Fibroblast of gingiva (primary cell): ENCODE measurements around the gene ATXN7.

ENCODE experiments used
- DNase-seq: peaks from one replicate; pipeline ENCODE4 v3.0.0-alpha.2; 2011; ENCODE audit warnings: low read depth

ATXN7 gene, protein sequence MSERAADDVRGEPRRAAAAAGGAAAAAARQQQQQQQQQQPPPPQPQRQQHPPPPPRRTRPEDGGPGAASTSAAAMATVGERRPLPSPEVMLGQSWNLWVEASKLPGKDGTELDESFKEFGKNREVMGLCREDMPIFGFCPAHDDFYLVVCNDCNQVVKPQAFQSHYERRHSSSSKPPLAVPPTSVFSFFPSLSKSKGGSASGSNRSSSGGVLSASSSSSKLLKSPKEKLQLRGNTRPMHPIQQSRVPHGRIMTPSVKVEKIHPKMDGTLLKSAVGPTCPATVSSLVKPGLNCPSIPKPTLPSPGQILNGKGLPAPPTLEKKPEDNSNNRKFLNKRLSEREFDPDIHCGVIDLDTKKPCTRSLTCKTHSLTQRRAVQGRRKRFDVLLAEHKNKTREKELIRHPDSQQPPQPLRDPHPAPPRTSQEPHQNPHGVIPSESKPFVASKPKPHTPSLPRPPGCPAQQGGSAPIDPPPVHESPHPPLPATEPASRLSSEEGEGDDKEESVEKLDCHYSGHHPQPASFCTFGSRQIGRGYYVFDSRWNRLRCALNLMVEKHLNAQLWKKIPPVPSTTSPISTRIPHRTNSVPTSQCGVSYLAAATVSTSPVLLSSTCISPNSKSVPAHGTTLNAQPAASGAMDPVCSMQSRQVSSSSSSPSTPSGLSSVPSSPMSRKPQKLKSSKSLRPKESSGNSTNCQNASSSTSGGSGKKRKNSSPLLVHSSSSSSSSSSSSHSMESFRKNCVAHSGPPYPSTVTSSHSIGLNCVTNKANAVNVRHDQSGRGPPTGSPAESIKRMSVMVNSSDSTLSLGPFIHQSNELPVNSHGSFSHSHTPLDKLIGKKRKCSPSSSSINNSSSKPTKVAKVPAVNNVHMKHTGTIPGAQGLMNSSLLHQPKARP

DNA sequence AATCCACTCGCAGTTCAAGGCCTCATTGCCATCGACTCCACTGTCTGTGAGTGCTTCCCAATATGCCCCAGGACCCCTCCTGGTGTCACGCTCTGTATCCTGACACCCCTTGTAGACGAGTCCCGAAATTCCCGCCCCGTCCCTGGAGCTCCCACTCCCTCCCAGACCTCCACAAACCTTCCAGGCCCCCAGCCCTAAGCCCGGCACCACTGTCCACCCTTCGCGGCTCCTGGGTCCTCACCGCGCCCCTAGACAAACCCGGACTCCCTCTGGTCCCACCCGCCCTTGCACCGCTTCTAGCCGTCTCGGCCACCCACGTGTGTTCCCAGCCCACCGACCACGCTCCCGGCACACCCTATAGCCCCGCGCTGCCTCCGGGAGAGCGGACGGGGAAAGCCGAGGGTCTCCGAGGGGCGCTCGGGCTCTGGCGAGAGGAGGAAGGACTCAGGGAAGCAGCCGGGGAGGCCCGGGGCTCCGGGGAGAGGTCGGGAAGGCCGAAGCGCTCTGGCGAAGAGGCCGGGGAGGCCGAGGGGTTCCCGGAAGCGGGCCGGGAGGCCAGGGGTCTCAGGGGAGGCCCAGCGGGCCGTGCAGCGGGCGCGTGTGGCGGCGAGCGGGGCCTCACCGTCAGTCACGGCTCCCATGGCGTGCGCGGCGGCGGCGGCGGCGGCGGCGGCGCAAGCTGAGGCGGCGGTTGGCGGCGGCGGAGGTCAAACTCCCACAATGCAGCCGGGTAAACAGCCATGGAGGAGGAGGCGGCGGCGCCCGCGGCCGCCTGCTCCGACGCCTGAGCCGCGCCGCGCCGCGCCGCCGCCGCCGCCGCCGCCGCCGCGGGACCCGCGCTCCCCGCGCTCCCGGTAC is at the start of gene ATXN7, which contains the start of gene THOC7:
Gene ATXN7 (plus strand): TSS at position 718 of the 858 bp plus-strand sequence. CDS start 48,732 bp downstream, outside the sequence.
Gene THOC7 (minus strand): TSS at position 656 of the 858 bp plus-strand sequence. CDS start 15 bp downstream, at position 641.
- DNase-seq: peak; percentile 61

DNA sequence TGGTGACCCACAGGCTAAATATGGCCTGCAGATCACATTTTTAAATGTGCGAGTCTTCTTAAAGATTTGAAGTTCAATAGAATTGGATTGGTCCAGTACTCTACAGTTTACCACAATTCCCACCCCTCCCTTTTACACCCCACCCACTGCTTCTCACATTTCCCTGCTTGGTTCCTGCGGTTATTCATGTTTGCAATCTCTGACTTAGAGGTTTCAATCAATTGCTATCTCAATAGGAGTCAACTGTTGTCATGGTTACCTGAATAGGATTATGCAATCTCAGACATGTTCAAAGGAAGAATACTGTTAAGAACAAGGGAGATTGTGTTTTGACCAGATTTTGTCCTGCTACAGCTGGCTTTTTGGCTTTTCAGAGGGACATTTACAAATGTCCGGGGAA is 49.4 kb upstream of the ATXN7 start:
- DNase-seq: no peak

DNA sequence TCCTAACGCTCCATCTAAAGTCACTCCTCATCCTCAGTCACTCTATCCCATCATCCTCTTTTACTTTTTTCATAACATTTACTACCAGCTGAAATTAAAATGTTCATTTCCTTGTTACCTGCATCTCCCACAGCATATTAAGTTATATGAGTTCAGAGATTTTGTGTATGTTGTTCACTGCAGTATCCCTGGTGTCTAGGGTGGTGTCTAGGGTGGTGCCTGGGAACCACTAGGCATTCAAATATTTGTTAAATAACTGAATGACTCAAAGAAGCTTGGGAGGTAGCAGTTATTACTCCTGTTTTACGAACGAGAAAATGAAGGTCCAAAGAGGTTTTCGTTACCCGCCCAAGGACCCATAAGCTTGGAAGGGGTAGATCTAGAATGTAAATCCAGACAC is 46.4 kb upstream of the ATXN7 start:
- DNase-seq: no peak

DNA sequence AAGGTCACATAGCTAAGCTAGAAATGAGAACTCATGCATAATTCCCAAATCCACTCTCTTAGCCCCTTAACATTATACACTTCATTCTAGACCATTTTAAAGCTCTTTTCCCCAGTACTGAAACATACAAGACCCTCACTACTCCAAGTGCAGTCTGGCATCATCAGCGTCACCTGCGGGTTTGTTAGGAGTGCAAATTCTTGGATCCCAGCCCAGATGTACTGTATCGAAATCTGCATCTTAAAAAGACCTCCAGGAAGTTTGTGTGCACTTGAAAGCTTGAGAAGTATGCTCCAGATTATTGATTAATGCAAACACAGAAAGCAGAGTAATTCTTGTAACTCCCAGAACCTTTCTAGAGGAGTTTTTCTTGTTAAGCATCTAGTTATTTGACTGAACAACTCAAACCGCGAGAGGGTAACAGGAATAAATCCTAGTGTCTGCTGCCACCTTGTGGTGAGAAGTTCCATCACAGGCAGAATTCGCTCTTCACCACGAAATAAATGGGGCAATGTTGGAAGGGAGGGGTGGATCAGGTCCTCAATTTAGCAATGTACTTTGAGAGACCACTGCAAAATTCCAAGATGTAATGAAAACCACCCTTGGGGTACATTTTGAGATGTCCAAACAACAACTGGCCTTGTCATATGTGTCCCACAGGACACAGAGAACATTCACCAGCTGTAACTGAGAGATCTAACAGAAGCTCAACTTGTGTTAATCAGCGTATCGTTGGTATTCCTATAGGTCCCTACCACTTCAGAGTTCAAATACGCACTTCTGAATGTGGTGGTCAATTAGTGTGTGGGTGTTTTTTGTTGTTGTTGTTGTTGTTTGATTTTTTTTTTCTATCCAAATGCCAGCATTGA is 45.2 kb upstream of the ATXN7 start:
- DNase-seq: peak; percentile 45

DNA sequence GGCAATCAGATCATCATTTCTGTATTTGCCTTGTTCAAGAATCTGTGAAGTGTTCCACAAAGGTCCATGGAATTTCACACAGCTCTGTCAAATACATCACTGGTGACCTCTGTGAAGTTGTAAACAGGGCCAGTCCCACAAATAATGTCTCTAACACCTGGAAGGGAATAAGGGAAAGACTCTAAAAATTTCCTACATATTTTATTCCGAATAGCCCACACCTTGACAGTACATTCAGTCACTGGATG is 44.6 kb upstream of the ATXN7 start, which contains the start of gene C3orf49:
Gene C3orf49 (plus strand): TSS at position 149 of the 248 bp plus-strand sequence. CDS start 173 bp downstream, outside the sequence.
- DNase-seq: no peak

DNA sequence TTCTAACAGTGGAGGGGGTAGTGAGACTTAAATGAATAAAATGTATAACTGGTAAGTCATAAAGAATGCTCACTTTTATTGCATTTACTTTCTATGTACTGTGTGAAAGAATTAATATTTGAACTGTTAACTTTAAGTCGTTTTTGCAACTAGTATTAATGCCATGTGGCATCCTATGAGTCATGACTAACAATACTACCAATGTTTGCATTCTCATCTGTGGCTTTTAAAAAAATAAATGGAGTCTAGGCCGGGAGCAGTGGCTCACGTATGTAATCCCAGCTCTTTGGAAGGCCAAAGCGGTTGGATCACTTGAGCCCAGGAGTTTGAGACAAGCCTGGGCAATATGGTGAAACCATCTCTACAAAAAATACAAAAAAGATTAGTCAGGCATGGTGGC is 39.4 kb upstream of the ATXN7 start:
- DNase-seq: peak; percentile 78

DNA sequence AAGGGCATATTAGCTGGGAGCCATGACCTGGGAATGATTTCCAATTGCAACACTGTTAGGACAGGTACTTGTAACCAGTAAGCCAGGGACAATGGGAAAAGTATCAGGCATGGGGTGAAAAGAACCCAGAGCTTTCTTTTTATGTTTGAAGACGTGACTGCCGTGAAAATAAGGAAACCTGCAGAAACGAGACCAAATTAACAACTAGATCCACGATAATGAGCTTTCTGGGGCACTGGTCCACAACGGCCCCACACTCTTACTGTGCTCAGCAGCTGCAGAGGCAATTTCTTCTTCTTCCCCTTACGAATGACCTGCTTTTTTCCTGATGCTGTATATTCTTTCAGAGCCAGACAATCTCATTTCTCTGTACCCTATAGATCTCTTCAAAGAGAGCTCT is 33.1 kb upstream of the ATXN7 start:
- DNase-seq: no peak

DNA sequence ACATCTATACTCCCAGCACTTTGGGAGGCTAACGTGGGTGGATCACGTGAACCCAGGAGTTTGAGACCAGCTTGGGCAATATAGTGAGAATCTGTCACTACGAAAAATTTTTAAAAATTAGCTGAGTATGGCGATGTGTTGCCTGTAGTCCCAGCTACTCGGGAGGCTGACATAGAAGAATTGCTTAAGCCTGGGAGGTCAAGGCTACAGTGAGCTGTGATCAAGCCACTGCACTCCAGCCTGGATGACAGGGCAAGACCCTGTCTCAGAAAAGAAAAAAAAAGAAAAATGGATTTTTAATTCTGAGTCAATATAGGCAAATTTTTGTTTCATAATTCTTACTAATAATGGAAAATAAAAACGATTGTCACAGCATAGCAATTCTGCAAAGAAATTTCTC is 31.3 kb upstream of the ATXN7 start:
- DNase-seq: no peak

DNA sequence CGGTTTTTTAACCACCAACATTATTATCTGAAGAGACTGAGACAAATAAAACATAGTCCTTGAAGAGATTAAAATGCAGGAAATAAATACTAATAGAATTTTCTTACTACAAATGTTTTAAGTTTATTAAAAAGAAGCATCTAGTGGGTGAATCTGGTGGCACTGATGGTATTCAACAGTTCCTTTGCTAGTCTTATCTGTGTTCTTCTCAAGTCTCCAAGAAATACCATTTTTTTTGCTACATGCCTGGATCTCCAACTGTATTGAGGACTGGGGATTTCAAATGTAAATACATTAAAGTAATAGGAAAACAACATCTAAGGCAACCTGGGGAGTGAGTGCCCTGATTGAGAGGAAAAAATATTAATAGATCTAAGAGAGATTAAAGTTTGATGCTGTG is 22.0 kb upstream of the ATXN7 start:
- DNase-seq: no peak

DNA sequence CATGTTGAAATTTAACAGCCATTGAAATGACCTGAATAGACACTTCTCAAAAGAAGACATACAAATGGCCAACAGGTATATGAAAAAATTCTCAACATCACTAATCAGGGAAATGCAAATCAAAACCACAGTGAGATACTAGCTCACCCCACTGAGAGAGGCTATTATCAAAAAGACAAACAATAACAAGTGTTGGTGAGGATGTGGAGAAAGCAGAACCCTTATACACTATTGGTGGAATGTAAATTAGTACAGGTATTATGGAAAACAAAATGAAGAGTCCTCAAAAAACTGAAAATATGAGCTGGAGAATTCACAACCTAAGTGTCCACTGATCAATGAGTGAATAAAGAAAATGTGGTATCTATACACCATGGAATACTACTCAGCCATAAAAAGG is 21.5 kb upstream of the ATXN7 start:
- no peak for DNase-seq

DNA sequence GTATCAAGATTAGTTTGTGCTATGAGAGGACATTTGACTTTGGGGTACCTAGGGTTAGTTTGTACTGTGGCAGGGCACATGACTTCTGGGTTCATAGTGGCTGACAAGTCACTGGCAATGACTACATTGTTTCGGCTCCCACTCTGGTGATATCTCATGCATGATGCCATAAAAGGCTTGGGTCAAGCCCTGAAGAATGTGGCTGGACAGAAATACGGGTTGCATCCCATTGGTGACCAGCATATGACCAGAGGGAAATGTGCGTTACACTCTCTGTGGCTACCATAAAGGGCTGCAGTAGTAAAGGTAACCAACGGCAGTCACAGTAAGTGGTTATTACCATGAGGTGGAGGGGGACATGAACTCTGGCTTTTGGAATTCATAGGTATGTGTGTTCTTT is 18.5 kb upstream of the ATXN7 start:
- DNase-seq: no peak

DNA sequence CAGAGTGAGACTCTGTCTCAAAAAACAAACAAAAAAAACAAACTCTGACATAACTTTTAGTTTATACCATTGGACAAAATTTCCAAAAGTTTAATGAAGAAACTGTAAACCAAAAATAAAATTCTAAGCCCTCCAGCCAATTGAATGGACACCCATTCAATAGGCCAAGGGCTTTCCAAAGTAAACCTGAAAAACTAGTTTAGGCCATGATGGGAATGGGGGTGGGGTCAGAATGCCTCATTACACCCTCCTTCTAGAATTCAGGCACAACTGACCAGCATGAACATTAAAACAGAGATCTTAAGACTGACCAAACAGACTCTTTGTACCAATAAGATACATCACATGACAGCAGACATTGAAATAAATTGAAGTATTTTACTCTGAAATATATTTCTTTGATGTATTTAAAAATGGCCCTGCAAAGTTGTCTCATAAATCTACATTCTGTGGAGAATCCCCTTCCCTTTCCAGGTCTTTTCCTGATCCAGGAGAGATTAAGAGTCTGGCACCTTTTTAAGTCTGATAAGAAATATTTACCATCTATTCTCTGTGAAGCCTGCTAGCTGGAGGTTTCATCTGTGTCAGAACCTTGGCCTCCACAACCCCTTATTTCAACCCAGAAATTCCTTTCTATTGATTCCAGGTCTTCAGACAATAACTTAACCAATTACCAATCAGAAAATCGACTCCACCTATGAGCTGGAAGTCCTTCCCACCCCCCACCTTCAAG is 15.8 kb upstream of the ATXN7 start:
- DNase-seq: no peak

DNA sequence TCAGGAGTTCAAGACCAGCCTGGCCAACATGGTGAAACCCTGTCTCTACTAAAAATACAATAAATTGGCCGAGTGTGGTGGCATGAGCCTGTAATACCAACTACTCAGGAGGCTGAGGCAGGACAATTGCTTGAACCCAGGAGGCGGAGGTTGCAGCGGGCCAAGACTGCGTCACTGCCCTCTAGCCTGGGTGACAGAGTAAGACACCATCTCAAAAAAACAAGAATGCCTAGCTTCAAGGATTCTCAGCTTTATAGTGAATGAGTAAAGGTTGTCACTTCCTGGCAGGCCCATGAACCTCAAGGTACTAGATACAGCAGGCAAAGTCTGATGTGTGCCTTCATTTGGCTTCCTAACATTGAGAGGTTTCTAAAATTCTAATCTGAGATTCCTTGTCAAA is 14.5 kb upstream of the ATXN7 start:
- no peak for DNase-seq

DNA sequence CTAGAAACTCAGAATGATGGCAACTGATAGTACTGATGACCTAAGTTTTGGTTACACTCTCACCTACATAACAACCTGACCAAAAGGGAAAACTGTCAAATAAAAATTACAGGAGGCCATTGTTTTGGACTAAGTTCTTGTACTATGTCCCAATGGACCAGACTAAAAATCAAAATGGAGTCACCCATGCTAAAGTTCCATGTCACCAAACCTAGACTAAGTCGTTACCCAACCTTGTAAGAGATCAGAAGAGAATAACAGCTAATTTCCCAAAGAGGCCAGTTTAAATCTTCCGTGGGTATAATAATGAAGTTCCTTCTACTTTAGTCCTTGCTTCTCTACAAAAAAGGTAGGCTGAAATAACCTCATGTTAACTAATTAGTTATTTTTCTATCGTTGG is 12.4 kb upstream of the ATXN7 start:
- no peak for DNase-seq

DNA sequence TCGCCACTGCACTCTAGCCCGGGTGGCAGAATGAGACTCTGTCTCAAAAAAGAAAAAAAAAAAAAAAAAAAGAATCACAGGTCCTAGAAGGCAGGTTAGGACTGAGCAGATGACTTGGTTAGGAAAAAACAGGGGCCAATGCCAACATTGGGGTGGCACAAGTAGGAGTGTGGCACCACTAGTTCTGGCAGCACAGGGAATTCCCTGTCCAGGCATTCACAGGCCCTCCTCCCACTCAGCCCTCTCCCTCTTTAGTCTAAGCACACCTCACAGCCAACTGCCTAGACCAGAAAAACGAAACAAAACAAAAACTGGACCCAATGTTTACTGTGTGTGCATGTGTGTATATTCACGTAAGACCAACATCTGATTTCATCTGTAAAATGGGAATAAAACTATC is 10.6 kb upstream of the ATXN7 start:
- no peak for DNase-seq

DNA sequence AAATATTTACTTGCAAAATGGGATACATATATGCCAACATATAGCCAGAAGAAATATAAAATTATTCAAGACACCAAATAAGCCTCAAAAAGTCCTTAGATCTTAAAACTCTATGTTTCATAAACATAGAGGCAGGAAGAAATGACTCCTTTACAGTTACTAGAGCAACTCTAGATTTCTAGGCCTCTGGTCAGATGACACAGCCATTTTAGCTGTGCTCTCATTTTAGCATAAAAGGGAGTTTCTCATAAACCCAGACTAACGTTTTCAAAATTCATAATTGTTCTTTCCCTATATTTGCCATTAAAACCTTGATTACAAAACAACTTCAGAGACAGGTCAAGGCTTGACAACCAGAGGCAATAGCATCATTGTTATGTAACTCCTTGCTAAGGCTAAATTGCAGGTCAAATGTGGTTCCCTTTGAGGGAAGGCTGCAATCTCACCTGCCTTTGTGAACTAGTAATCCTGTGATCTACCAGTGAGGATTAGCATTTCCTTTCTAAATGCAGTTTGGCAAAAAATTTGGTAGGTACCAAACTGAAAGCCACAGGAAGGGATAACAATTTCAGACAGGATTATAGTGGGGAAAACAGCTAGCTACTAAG is 8.2 kb upstream of the ATXN7 start:
- DNase-seq: no peak

DNA sequence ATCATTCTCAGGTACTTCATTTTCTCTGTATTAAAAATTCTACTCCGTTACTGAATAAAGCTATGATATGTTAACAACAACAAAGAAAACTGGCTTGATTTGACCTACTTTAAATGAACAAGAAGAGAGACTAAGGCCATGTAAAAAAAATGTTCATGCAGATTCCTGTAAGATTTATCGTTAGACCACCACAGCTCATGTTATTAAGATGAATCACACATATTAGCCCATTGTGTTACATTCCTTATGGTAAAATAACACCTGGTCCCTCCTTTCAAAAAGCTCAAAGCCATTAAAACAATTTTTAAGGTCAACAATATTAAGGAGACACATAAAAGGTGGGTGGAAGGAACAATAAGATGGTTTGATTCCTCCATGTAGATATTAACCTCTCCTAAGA is 6.4 kb upstream of the ATXN7 start:
- no peak for DNase-seq

DNA sequence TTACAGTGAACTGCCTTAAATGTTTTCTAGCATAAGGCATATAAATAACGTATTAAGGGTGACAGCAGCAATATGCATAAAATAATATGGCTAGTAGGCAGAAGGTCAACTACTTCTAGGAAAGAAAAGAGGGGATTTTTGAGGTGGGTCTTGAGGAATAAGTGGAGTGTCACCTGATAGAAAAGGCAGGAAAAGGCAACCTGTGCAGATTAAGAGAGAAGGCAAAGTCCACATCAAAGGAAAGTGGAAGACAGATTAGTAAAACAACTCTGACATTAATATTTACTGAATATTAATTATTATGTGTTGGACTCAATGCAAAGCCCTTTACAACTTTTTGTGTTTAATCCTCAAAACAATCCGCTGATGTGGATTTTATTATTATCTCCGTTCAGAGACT is 2.9 kb upstream of the ATXN7 start:
- DNase-seq: no peak

DNA sequence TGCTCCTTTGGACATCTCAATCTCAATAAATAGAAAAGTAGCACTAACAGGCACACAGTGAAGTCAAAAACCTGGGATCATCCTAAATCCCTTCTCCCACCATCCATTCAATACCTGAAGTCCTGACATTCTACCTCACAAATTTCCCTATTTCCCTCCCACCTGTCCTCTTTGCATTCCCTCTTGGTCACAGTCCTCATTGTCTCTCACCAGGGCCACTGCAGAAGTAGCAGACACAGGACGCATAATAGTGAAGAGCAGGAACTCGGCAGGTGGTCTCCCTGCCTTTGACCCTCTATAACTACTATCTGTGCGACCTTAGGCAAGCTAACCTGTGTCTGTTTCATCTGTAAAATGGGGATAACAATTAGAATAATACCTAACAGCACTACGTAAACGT is 2.4 kb upstream of the ATXN7 start:
- DNase-seq: no peak

DNA sequence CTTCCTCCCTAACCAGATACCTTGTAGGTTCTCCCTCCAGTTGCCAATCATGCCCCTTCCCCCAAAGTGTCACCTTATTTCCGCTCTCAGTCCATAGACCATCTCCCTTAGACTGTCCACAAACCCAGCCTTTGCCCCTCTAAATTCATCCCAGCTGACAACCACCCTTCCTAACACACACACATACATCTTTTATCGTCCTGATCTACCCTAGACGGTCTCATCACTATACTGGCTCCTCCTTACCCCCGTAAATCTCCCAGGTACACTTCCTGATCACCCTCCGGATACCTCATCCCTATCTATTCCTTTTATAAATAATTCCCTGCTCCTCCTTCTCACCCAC is 890 bp upstream of the ATXN7 start:
- DNase-seq: no peak
